HG03175 (cell line): ENCODE data around the gene KSR2.

ENCODE experiments used
- ATAC-seq: cut with Tn5 transposase; IDR thresholded peaks from one replicate; pipeline ENCODE4 v1.9.1; 2021; ENCODE audit warnings: mild to moderate bottlenecking, moderate library complexity; ENCODE audit not compliant: unreplicated experiment

Gene KSR2

GRCh38 chr12:117968151-117968789 lies 520 bp downstream of the KSR2 start:
- ATAC-seq = no peak

DNA sequence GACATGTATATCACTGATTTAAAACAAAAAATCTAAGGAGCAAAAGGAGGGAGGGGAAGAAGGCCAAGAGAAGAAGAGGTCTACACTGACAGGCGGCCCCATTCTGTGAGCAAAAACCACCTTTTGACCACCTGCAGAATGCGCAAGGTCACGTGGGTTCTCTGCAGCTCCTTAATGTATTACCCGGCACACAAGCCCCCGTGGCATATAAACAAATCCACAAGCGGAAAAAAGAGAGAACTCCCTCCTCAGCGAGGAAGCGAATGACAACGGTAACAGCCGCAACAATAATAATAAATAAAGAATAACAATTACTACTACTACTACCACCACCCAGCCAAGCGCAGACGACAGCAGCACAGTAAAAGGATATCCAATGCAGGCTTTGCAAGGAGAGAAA lies 1.3 kb downstream of the KSR2 start:
- ATAC-seq = no peak

DNA sequence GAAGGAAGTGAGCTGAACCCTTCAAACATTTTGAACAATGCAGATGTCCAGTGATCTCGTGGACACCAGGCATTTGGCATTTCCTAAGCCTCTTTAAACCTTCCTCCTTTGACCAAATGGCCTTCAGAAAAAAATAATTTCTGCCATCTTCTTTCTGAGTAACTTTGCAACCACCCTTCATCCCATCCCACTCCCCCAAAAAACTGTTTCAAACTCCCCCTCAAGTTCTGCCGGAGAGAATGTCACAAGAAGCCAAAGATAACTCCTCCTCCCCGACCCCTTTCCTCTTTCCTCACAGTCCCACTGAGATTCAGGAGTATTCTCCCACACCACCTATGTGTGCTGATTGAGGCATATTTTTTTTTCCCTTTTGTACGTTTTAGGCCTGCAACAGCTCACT lies 1.7 kb downstream of the KSR2 start:
- ATAC-seq = no peak

DNA sequence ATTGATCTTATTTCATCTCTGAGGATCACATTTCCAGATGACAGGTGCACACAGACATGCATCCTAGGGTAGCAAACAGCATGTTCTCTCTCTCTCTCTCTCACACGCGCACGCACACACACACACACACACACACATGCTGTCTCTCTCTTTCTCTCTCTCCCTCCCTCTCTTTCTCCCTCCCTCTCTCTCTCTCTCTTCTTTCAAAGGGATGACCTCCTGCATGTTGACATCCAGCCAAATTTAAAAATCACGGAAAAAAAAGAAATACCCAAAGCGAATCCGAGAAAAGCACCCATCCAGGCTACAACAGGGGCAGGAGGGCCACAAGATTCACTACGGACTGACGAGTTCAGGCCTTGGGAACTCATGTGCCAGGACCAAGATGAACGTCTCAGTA lies 2.3 kb downstream of the KSR2 start:
- ATAC-seq = no peak

- ATAC-seq = no peak
Observed at GRCh38 chr12:117963836-117964235, 5.0 kb downstream of the KSR2 start.

- no peak for ATAC-seq
Observed at GRCh38 chr12:117936722-117937484, 31.9 kb downstream of the KSR2 start.

DNA sequence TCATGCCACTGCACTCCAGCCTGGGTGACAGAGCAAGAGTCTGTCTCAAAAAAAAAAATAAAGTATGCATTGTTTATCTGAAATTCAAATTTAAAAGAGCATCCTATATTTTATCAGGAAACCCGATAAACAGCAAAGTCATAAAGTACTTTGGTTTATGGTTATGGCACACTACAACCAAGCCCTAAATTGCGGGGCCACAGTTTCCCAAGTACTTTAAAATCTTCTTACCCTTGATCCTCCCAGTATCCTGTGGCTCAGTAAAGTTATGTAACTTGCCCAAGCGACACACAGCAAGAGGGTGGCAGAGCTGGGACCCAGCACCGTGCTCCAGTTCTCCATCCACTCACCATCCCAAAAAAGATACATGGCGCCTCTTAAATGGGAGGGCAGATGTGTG lies 35.2 kb downstream of the KSR2 start:
- no peak for ATAC-seq

- ATAC-seq = no peak
Observed at GRCh38 chr12:117926391-117926899, 42.3 kb downstream of the KSR2 start.

- ATAC-seq = no peak
Observed at GRCh38 chr12:117921929-117922777, 46.6 kb downstream of the KSR2 start.

- ATAC-seq = no peak
Observed at GRCh38 chr12:117919479-117919878, 49.3 kb downstream of the KSR2 start.

DNA sequence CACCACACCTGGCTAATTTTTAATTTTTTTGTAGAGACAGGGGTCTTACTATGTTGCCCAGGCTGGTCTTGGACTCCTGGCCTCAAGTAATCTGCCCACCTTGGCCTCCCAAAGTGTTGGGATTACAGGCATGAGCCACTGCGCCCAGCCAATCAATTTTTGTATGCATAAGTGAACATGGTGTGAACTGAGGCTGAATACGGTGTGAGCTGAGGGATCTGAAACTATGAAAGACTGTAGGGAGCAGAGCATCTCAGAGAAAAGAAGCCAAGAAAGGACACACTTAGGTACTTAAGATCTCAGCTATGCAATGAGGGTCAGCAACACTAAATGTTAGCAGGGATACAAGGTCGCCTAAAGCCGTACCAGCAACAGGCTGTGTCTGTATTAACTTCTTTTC lies 54.1 kb downstream of the KSR2 start:
- no peak for ATAC-seq

GRCh38 chr12:117912756-117913155 lies 56.0 kb downstream of the KSR2 start:
- ATAC-seq = no peak

DNA sequence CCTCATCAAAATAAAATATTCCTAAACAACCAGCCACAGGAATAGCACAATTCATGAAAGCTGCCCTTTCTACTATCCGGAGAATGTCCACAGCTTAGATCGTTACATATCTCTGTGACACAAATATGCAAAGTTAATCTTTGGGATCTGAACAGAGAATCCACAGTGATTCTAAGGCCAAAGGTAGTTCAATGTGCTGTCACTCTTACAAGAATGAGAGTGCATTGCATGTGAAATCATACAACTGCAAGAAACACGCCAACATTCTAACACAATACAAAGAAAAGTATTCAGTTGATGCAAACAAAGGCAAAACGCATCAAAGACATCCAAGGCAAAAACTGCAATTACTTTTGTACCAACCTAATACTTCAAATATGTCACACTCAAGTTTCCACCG lies 60.4 kb downstream of the KSR2 start:
- no peak for ATAC-seq

DNA sequence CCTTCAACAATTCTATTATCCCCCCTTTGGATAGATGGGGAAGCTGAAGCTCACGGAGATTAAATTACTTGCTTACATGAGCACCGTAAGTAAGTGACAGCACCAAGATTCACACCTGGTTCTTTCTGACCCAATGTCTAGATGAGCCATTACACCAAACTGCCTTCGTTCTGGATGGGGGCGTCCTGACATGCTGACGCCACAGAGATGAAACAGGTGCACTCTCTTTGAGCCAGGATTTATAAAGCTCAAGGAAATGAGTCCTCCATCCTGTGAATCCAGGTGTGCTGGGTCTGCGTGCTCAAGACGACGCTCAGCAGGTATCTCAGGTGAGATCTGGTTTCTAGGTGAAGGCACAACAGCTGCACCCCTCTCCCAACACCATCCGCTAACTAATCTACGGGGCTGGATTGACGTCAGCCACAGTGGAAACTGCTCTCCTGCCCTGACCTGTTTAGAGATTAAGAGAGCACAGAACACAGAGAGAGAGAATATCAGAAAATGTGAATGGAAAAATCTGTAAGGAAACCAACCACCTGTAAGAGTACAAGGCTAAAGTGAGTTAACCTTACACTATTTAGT lies 61.6 kb downstream of the KSR2 start:
- no peak for ATAC-seq

- no peak for ATAC-seq
Observed at GRCh38 chr12:117904051-117904450, 64.7 kb downstream of the KSR2 start.

DNA sequence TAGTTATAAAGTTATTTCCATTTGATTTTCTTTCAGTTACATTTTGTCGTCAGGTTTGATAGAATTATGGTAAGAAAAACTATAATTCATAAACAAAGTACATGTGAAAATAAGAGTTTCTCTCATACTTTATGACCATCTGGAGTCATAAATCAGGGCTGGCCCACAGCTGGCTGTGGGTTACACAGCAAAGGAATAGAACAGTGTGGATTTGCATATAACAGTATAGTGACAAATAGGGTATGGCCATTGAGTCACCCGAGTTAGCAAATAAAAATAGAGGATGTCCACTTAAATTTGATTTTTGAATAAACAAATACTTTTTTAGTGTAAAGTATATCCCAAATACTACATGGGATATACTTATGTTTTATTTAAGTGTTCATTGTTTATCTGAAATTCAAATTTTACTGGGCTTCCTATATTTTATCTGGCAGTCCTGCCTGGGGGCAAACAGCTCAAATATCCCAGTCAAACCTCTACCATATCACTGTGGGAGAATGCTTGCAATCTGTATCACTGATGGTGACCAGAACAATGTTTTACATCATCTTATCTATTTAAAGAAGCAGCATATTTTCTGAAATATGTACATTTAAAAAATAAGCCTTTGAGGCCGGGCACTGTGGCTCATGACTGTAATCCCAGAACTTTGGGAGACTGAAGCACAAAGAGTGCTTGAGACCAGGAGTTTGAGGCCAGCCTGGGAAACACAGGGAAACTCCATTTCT lies 65.5 kb downstream of the KSR2 start:
- no peak for ATAC-seq

DNA sequence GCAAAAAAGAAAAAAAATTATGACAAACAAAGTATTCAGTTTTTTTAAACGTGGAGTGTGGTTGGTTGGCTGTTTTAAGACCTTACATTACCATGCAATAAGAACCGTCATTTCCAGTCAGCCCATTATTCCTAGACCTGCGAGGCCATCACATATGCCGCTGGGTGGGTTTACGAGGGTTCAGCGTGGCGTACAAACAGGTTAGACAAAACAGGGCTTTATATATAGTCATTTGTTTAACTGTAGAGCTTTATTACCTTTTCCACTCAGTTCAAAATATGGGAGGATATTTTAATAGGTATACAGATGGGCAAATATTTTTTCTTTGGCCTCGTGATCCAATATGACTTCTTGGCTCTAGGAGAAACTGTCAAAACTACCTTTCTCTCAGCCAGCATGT lies 67.2 kb downstream of the KSR2 start:
- ATAC-seq = no peak

- no peak for ATAC-seq
Observed at GRCh38 chr12:117900561-117900960, 68.2 kb downstream of the KSR2 start.

- no peak for ATAC-seq
Observed at GRCh38 chr12:117897372-117898161, 71.2 kb downstream of the KSR2 start.

DNA sequence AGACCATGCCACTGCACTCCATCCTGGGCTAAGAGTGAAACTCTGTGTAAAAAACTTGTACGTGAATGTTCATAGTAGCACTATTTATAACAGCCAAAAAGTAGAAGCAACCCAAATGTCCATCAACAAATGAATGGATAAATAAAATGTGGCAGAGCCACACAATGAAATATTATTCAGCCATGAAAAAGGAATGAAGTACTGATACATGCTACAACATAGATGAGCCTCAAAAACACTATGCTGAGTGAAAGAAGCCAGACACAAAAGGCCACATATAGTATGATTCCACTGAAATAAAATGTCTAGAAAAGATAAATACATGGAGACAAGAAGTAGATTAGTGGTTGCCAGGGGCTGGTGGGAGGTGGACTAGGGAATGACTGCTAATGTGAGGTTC lies 72.8 kb downstream of the KSR2 start:
- ATAC-seq = no peak
